Mesodermal cell (in vitro differentiated cells): ENCODE measurements around the gene OPRL1.
A peak's percentile ranks its signal among the peaks of the same experiment; 100 is the strongest.

ENCODE experiments used
- H3K27ac ChIP-seq: 2 replicates; pipeline ENCODE4 v1.7.0; 2013; ENCODE audit warnings: mild to moderate bottlenecking, low read depth, low read length, moderate library complexity; ENCODE audit not compliant: severe bottlenecking
- H3K36me3 ChIP-seq: 2 replicates; pipeline ENCODE4 v1.7.1; 2013; ENCODE audit warnings: mild to moderate bottlenecking, low read length, moderate library complexity; ENCODE audit not compliant: control insufficient read depth, insufficient read depth
- H3K4me1 ChIP-seq: one replicate; pipeline ENCODE4 v1.7.1; 2013; ENCODE audit warnings: mild to moderate bottlenecking, low read length; ENCODE audit not compliant: insufficient read depth, control insufficient read depth, poor library complexity, severe bottlenecking
- H3K4me3 ChIP-seq: 2 replicates; pipeline ENCODE4 v1.7.0; 2013; ENCODE audit warnings: low read length, control low read depth, mild to moderate bottlenecking; ENCODE audit not compliant: insufficient read depth, poor library complexity, severe bottlenecking; ENCODE audit errors: extremely low read depth
- H3K9me3 ChIP-seq: 2 replicates; pipeline ENCODE4 v1.7.1; 2013; ENCODE audit warnings: mild to moderate bottlenecking, low read length, moderate library complexity; ENCODE audit not compliant: control insufficient read depth
- WGBS, 2 experiments: methylation state at CpG; one replicate each; pipeline ENCODE4 v1.1.5; 2013; ENCODE audit warnings: missing lambda C conversion rate in 2 of 2; ENCODE audit not compliant: insufficient coverage in 2 of 2; 5-methylcytosine and 5-hydroxymethylcytosine counted together

Gene OPRL1

DNA sequence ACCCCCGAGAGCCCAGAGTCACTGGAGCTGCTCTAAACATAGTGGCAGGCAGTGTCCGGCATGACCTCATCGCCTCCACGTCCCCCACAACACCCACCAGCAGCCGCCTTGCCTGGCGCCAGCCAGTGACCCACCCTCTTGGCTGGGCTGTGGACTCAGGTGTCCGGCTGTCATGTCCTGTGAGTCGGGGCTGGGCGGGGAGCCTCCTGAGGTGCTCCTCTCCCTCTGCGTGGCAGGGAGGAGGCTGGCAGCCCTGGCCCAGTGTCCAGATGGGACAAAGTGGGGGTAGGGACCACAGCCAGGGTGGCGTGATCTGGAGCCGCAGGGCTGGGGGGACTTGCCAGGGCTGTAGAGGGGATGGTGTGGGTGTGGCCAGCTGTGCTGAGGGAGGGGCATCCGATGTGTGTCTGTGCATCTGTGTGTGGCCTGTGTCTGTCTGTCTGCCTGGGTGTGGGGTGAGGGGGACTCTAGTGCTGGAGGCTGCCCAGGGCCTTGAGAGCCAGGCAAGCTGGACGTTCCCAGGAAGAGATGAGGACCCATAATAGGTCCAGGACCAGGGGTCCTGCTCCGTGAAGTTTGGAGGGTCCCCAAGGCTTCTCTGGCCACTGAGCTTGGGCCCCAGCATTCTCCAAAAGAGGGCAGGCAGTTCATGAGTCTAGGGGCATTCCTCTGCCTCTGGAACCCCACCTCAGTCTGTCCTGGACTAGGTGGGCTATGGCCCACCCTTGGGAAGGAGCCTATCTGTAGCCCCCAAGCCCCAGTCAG lies 28.1 kb upstream of the OPRL1 start:
- no peaks in the 10 kb centered on the region for H3K9me3 ChIP-seq
- H3K4me1 ChIP-seq: peaks cover 29% of the 10 kb centered on the region
- WGBS, 2 experiments: 92 to 96% methylated on average over 4 to 13 of the region's 15 CpGs
- H3K27ac ChIP-seq: no peak overlapping the region
- peaks cover 4% of the 10 kb centered on the region for H3K36me3 ChIP-seq
- H3K4me3 ChIP-seq: no peak overlapping the region

DNA sequence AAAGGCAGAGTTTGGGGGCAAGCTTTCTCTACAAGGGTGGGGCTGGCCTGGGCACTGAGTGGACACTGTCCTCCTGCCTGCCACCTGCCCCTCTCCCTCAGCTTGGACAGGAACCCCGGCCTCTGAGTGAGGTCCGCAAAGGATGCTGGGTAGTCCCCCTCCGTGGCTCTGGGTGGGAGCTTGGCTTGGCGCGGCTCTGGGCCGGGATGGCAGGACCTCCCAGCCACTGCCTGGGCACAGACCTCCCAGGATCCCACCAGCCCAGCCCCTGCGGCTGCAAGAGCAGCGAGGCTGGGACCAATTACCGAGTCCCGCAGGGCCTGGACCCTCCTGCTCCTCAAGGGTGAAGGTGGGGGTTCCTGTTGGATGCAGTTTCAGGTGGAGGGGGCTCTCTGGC lies 27.6 kb upstream of the OPRL1 start:
- WGBS, 2 experiments: 91 to 95% methylated on average over 4 to 6 of the region's 10 CpGs
- Histone ChIP-seq H3K4me1 (peaks cover 35% of the 10 kb centered on the region), H3K27ac (no peak overlapping the region), H3K4me3 (no peak overlapping the region), H3K36me3 (peaks cover under 1% of the 10 kb centered on the region), H3K9me3 (no peaks in the 10 kb centered on the region)

DNA sequence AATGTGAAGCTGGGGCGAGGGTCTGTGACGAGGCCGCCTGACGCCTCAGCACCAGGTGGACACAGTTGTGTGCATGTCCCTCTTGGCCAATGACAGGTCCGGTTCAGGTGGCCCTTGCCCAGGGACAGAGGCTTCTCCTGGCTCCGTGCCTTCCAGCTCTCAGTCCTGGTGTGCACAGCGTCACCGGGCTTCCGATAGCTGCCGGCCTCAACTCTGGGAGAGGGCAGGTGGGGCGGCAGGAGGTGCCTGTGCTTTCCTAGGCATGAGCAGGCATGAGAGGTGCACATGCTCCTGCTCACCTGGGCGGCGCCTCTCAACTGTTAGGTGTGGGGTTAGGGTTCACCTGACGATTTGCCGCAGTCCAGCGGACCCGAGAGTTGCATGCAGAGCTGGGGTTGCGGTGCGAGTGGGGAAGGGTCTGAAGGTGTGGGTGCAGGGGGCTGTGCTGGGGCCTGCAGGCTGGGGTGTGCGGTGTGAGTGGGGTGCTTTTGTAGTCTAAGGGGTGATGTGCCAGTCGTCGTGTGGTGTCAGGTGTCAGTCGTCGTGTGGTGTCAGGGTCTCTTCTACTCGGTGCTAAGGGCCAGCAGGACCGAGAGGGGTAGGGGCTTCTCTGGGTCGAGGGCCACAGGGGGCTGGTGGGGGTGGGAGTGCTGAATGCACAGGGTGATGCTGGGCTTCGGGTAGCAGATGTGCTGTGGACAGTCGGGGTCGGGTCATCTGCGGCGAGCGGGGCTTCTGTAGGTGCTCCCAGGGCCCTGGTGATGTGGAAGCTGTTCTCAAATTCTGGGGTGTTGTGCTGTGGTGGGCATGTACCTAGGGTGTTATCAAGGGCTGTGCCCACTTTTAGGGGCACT lies 26.7 kb upstream of the OPRL1 start:
- Histone ChIP-seq H3K4me3 (no peak overlapping the region), H3K9me3 (no peaks in the 10 kb centered on the region), H3K36me3 (no peaks in the 10 kb centered on the region), H3K4me1 (peaks cover 37% of the 10 kb centered on the region), H3K27ac (no peak overlapping the region)
- 85 to 89% methylated on average over 20 to 33 of the region's 33 CpGs for WGBS, 2 experiments

DNA sequence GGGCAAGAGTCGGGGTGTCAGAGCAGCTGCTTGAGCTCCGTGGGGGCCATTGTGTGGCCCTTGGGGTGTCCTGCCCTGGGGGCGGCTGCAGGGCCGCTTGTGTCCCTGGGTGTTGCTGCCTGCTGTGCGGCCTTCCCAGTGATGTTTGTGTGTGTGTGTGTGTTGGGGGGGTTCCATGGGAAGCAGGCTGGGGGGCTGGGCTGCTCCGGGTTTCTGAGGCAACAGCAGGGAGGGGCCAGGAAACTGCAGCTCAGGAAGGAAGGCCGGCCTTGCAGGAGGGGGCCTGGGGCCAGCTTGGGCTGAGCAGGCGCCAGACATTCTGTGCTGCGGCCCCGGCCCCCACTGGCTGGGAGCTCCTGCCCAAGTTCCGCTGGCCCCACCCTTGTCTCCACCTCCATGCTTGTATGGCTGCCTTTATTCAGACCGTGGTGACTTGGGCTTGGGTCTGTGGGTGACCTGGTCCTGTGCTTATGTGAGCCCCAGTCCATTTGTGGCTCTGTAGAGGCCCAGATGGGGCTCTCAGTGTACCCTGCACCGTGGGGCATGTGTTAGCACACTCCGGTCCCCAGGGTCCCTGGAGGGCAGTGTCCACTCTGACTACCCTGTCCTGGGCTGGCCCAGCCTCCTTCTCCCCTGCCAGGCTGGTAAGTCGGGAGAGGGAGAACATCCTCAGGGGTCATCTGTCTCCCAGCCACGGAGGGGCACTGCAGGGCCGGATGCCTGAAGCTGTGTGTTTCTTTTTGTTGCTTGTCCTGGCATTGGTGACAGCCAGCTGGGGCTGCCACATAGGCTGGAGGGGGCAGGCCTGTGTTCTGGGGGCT lies 25.8 kb upstream of the OPRL1 start:
- peaks cover 37% of the 10 kb centered on the region for H3K4me1 ChIP-seq
- peak overlapping the region; percentile 76 for H3K27ac ChIP-seq
- H3K36me3 ChIP-seq: no peaks in the 10 kb centered on the region
- H3K9me3 ChIP-seq: no peaks in the 10 kb centered on the region
- WGBS, 2 experiments: 33 to 56% methylated on average over 12 to 14 of the region's 17 CpGs
- H3K4me3 ChIP-seq: peak overlapping the region; percentile 8

DNA sequence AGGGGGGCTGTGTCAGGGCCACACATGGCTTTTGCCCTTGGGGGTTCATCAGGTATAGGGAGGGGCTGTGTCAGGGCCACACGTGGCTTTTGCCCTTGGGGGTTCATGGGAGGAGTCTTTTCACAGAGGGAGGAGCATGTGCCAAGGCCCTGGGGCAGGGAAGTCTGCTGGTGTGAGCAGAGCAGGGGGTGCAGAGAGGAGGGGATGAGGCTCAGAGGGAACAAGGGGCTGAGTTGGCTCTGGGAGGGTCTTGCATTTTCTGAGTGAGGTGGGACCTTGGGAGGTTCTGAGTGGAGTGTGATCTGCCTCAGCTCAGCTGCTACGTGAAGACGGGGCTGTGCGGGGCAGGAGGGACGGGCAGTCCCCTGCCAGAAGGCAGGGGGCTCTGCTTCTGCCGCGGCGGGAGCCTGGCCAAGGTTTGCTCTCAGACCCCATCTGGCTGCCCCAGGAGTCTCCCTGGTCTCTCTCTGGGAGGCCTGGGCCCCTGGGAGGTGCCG lies 24.4 kb upstream of the OPRL1 start:
- Histone ChIP-seq H3K4me1 (peaks cover 31% of the 10 kb centered on the region), H3K27ac (peak overlapping the region; percentile 23), H3K9me3 (no peaks in the 10 kb centered on the region), H3K36me3 (no peaks in the 10 kb centered on the region), H3K4me3 (no peak overlapping the region)
- WGBS, 2 experiments: 33 to 92% methylated on average over 1 to 9 of the region's 9 CpGs

DNA sequence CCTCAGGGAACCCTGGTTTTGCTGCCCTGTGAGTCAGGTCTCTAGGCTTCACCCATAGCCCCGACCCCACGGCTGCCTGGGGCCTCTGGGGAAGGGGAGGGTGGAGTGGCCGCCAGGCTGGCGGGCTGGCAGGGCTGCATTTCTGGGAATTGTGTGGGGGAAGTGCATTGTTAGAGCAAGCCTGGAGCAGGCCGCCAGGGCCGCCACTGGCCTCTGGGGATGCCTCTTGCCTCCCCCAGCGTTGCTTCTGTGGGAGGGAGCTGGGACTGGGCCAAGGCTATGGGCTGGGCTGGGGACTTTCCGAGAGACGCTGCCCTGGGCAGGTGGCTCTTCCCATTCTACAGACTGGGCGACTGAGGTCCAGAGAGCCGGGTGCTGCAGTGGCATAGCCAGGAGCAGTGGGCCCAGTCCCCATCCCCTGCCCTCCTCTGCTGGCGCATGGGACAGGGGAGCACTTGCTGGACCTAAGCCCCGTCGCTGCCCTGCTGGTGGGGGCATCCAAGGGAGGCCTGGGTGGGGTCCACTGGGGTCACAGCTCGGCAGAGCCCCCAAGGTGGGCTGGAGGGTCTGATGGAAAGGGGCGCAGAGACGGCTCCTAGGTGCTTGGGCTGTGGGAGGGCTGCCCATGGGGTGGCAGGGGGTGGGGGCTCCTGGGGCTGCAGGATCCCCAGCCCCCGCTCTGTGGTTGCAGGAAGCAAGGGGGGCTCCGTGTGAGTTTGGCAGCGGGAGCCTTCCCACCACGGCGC lies 23.8 kb upstream of the OPRL1 start:
- H3K36me3 ChIP-seq: no peaks in the 10 kb centered on the region
- no peaks in the 10 kb centered on the region for H3K9me3 ChIP-seq
- 82% methylated on average over 17 to 22 of the region's 22 CpGs for WGBS, 2 experiments
- H3K27ac ChIP-seq: peak overlapping the region; percentile 23
- H3K4me3 ChIP-seq: no peak overlapping the region
- peaks cover 31% of the 10 kb centered on the region for H3K4me1 ChIP-seq

DNA sequence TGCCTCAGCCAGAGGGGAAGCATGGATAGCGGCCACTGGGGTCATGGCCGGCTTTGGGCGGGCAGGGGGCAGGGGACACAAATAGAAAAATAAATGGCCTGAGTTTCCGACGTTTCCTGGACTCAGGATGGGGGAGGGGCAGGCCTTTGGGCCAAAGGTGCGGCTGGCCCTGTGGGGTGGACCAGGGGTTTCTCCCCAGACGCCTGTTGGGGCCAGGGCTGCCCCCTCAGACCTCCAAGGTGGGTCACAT lies 23.3 kb upstream of the OPRL1 start:
- H3K27ac ChIP-seq: no peak overlapping the region
- H3K4me3 ChIP-seq: no peak overlapping the region
- WGBS, 2 experiments: 71 to 100% methylated on average over 3 to 6 of the region's 7 CpGs
- no peaks in the 10 kb centered on the region for H3K9me3 ChIP-seq
- peaks cover 31% of the 10 kb centered on the region for H3K4me1 ChIP-seq
- H3K36me3 ChIP-seq: no peaks in the 10 kb centered on the region

DNA sequence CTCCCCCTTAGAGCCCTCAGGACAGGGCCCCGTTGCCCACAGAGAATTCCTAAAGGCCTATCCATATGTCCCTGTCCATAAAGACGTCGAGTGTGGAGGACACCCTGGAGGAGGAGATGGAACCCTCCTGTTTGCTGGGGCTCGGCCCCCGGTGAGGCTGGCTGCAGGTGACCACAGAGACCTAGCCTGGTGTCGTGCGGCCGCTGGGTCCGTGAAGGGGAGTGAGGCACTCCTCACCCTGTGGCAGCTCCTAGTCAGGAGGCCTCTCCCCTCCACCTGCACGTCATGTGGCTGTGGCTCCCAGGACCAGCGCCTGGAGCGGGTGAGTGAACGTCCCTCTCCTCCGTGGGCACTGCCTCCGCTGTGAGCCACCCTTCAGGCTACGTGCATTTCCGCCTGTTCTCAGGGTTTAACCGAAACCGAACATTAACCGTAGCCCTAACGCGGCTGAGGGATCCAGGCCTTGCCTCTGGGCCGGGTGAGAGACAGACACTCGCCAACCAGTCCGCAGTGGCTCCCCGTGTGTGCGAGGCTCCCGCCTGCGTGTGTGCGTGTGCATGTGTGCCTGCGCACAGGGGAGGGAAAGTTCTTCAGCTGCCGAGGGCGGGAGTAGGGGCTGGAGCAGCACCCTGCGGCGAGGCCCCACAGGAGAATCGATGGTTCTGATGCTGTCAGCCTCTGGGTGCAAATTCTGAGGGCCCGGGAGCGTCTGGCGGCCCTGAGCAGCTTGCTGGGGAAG lies 22.8 kb upstream of the OPRL1 start:
- H3K9me3 ChIP-seq: no peaks in the 10 kb centered on the region
- 84 to 87% methylated on average over 37 to 39 of the region's 39 CpGs for WGBS, 2 experiments
- peaks cover 31% of the 10 kb centered on the region for H3K4me1 ChIP-seq
- no peak overlapping the region for H3K4me3 ChIP-seq
- H3K27ac ChIP-seq: no peak overlapping the region
- no peaks in the 10 kb centered on the region for H3K36me3 ChIP-seq

DNA sequence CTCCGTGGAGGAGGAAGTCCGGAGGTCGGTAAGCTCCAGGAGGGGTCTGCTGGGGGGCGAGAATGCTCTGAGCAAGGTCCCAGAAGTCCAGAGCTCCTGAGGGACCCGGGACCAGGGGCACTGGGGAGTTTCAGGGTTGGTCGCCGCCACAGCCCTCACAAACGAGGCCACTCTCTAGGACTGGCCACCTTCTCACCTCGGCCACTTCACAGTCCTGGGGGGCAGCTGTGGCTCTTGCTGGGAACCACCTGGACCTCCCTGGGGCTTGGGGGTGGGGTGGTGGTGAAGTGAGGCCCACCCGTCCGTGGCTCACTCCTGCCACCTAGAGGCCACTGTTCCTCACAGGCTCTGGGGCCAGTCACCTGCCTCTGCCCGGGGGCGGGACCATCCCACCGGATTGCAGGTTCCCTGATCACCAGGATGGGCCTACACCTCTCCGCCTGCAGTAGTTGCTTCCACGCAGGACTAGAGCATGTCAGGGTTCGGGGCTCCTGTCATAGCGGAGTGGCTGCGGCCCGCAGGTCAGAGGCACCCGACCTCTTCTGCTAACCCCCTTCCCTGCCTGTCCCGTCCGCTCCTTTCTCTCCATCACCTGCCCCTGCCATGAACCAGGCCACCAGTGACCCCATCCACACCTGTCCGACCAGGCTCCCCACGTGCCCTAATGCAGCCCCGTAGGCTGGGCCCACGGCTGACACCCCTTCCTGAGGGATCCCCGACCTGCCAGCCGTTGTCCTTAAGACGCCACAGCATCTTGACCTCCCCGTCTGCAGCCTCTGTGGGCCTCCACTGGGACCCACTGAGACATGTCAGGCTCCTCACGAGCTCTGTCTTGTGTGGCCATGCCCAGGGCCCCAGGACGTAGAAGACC lies 22.0 kb upstream of the OPRL1 start:
- 41 to 42% methylated on average over 27 to 28 of the region's 33 CpGs for WGBS, 2 experiments
- no peak overlapping the region for H3K4me3 ChIP-seq
- peaks cover 31% of the 10 kb centered on the region for H3K4me1 ChIP-seq
- H3K27ac ChIP-seq: no peak overlapping the region
- H3K36me3 ChIP-seq: no peaks in the 10 kb centered on the region
- H3K9me3 ChIP-seq: no peaks in the 10 kb centered on the region
